Lower leg skin (tissue), 4 donors: ENCODE measurements around the gene UBE2G2. TPM values are rescaled to one million over a fixed set of nuclear protein-coding genes. Genes with fewer than 3 reads are reported as not detected.

Experiments
- DNase-seq, 2 donors: peaks; one replicate each; pipeline ENCODE4 v3.0.0-alpha.2; 2019; ENCODE audit warnings: low spot score in 2 of 2
- H3K4me3 ChIP-seq: fragments of 200-600 bp; sonication (generic); 2 replicates; pipeline ENCODE4 v1.5.1; 2017; ENCODE audit warnings: mild to moderate bottlenecking, low read depth; ENCODE audit not compliant: poor library complexity, severe bottlenecking
- POLR2A ChIP-seq, 2 donors: fragments of 450-650 bp; IDR thresholded peaks; one replicate each; pipeline ENCODE4 v1.6.1; 2016 to 2017; ENCODE audit warnings: antibody characterized with exemption in 2 of 2, mild to moderate bottlenecking in 1 of 2, moderate library complexity in 1 of 2
- WGBS, 2 donors: methylation state at CpG; one replicate each; pipeline ENCODE4 v1.1.5; 2018; 5-methylcytosine and 5-hydroxymethylcytosine counted together
- intact Hi-C: fragments of 100-400 bp; cut with DNase I; formaldehyde crosslinking; loops from one replicate; pipeline ENCODE4 v1.15.0; 2023; ENCODE audit warnings: low total_unique reads
- total RNA-seq, 4 donors: library from RNA; depleted of rRNA; stranded (reverse); fragments of >200 nt; gene quantifications; one replicate each; pipeline ENCODE4 v1.1.0, GENCODE V29; 2016
- TF ChIP-seq, protein P1 (sequence below), 3 donors: fragments of 450-650 bp; IDR thresholded peaks; one replicate each; pipeline ENCODE4 v1.5.1; 2016; ENCODE audit warnings: antibody characterized with exemption in 3 of 3, mild to moderate bottlenecking in 3 of 3, moderate library complexity in 2 of 3

UBE2G2 gene
- total RNA-seq, 4 donors from 2014 or later: 37.2 to 61.8 (median 49.8) TPM

DNA sequence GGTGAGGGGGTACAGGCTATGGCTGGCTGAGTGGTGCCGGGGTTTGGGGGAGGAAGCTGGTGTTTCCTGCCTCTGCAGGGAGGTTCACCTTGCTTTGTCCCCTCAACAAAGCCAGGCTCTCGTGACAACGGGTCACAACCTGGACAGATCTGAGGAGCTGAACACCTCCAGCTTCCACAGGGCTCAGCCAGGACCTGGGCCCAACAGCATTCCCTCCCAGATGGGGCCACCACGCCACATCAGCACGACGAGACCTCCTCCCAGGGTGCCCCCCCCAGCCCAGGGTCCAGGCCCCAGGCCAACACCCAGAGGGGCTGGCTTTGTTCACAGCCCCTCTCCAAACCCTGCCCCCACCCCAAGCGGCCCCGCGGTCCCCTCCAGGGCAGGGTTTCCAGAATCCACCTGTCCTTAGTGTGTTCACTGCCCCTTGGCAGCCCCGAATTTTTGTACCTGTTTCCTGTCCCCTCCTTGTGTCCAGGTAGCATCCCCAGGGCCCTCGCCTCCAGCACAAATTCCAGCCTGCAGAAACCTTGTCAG is 34.7 kb downstream of the UBE2G2 start:
- TF ChIP-seq, protein P1, sequence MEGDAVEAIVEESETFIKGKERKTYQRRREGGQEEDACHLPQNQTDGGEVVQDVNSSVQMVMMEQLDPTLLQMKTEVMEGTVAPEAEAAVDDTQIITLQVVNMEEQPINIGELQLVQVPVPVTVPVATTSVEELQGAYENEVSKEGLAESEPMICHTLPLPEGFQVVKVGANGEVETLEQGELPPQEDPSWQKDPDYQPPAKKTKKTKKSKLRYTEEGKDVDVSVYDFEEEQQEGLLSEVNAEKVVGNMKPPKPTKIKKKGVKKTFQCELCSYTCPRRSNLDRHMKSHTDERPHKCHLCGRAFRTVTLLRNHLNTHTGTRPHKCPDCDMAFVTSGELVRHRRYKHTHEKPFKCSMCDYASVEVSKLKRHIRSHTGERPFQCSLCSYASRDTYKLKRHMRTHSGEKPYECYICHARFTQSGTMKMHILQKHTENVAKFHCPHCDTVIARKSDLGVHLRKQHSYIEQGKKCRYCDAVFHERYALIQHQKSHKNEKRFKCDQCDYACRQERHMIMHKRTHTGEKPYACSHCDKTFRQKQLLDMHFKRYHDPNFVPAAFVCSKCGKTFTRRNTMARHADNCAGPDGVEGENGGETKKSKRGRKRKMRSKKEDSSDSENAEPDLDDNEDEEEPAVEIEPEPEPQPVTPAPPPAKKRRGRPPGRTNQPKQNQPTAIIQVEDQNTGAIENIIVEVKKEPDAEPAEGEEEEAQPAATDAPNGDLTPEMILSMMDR (IDR thresholded peaks at IDR 0.05): no peak
- H3K4me3 ChIP-seq: no peak overlapping the region
- intact Hi-C loops: no loop called here
- 70 to 81% methylated on average over 8 to 10 of the region's 11 CpGs for WGBS, 2 donors
- no peak for DNase-seq

GRCh38 chr21:44766014-44766817 is 35.4 kb downstream of the UBE2G2 start:
- no peak for DNase-seq
- 78 to 81% methylated on average over 21 to 24 of the region's 24 CpGs for WGBS, 2 donors
- H3K4me3 ChIP-seq: no peak overlapping the region
- intact Hi-C loops: no loop called here
- TF ChIP-seq POLR2A (IDR thresholded peaks at IDR 0.05): no peak
- TF ChIP-seq, protein P1 (IDR thresholded peaks at IDR 0.05): no peak

GRCh38 chr21:44765231-44766013 is 36.2 kb downstream of the UBE2G2 start:
- no peak overlapping the region for H3K4me3 ChIP-seq
- intact Hi-C loops: no loop called here
- no peak for DNase-seq
- TF ChIP-seq POLR2A (IDR thresholded peaks at IDR 0.05): no peak
- TF ChIP-seq, protein P1 (IDR thresholded peaks at IDR 0.05): no peak
- 33 to 35% methylated on average over 11 to 12 of the region's 12 CpGs for WGBS, 2 donors

GRCh38 chr21:44764319-44765230 is 37.0 kb downstream of the UBE2G2 start:
- no peak overlapping the region for H3K4me3 ChIP-seq
- WGBS, 2 donors: 43 to 54% methylated on average over 21 to 26 of the region's 26 CpGs
- TF ChIP-seq, protein P1 (IDR thresholded peaks at IDR 0.05): no peak
- no peak for TF ChIP-seq POLR2A (IDR thresholded peaks at IDR 0.05)
- intact Hi-C loops: no loop called here
- no peak for DNase-seq
